Gastrocnemius medialis (tissue), 4 donors: ENCODE results near the gene PDE4B. TPM values are rescaled to one million over a fixed set of nuclear protein-coding genes. Genes with fewer than 3 reads are reported as not detected.
"Not testable (repeated sequence)": the region's sequence is repeated elsewhere in the genome, so short reads cannot be mapped to it uniquely, and the experiment has no call there.

Experiments
- ATAC-seq, 2 donors: fragments of 150-250 bp; one replicate each; pipeline ENCODE4 v1.9.1; 2016
- DNase-seq, 2 donors: peaks; one replicate each; pipeline ENCODE4 v3.0.0-alpha.2; 2019
- H3K27ac ChIP-seq, 4 donors: fragments of 200-600 bp; sonication (generic); 1 replicate in 1 of 4; 2 replicates in 3 of 4; pipeline ENCODE4 v1.5.1; 2016 to 2018; ENCODE audit warnings: mild to moderate bottlenecking in 2 of 4, moderate library complexity in 1 of 4
- H3K27me3 ChIP-seq, 3 donors: fragments of 200-600 bp; sonication (generic) in 2 of 3; 1 replicate in 1 of 3; 2 replicates in 2 of 3; pipeline versions ENCODE4 v1.5.1 to v1.6.0; 2016 to 2019; ENCODE audit warnings: mild to moderate bottlenecking in 1 of 3, moderate library complexity in 1 of 3
- H3K36me3 ChIP-seq, 2 donors: fragments of 200-600 bp; sonication (generic) in 1 of 2; one replicate each; pipeline ENCODE4 v1.5.1; 2017 to 2018
- H3K4me1 ChIP-seq, 2 donors: fragments of 200-600 bp; sonication (generic) in 1 of 2; one replicate each; pipeline ENCODE4 v1.5.1; 2016 to 2017; ENCODE audit warnings: mild to moderate bottlenecking in 2 of 2
- H3K4me3 ChIP-seq, 4 donors: fragments of 200-600 bp; sonication (generic) in 3 of 4; 1 replicate in 1 of 4; 2 replicates in 3 of 4; pipeline ENCODE4 v1.5.1; 2016 to 2019; ENCODE audit warnings: mild to moderate bottlenecking in 2 of 4
- H3K9me3 ChIP-seq, 3 donors: fragments of 200-600 bp; sonication (generic) in 2 of 3; 1 replicate in 1 of 3; 2 replicates in 2 of 3; pipeline ENCODE4 v1.5.1; 2016 to 2019
- CTCF ChIP-seq, 5 experiments: fragments of 450-650 bp in 3 of 5; fragments of 200-600 bp in 2 of 5; sonication (generic) in 2 of 5; IDR thresholded peaks in 4 of 5; conservative IDR thresholded peaks in 1 of 5; 1 replicate in 4 of 5; 2 replicates in 1 of 5; pipeline ENCODE4 v1.5.1; 2016 to 2019; ENCODE audit warnings: antibody characterized with exemption in 5 of 5, mild to moderate bottlenecking in 3 of 5, moderate library complexity in 3 of 5
- POLR2A ChIP-seq, 2 donors: fragments of 450-650 bp; IDR thresholded peaks; one replicate each; pipeline ENCODE4 v1.6.1; 2017; ENCODE audit warnings: antibody characterized with exemption in 2 of 2, mild to moderate bottlenecking in 2 of 2, moderate library complexity in 2 of 2
- in situ Hi-C, 4 donors: fragments of 200-750 bp; cut with MboI; loops; one replicate each; pipeline versions ENCODE4 v1.15.0 to v1.8.0; 2017; ENCODE audit warnings: low sequenced_read_pairs in 4 of 4
- intact Hi-C: fragments of 100-400 bp; cut with DNase I; formaldehyde crosslinking; loops from one replicate; pipeline ENCODE4 v1.15.1; 2023; ENCODE audit warnings: low total_unique reads
- total RNA-seq, 4 donors: library from RNA; depleted of rRNA; stranded (reverse); fragments of >200 nt; gene quantifications; one replicate each; pipeline versions ENCODE4 v1.1.0 to v1.2.3, GENCODE V29; 2016

Gene PDE4B
- total RNA-seq, 4 donors from 2014 or later = 4.5 to 8.5 (median 7.9) TPM

- TF ChIP-seq CTCF (IDR thresholded peaks at IDR 0.05 in 4 of 5, conservative IDR thresholded peaks at IDR 0.05 in 1 of 5) = no peak
- TF ChIP-seq POLR2A (IDR thresholded peaks at IDR 0.05) = no peak
- H3K4me1 ChIP-seq = no peaks in the 10 kb centered on the region
- H3K27me3 ChIP-seq = no peaks in the 10 kb centered on the region
- no peak for DNase-seq
- no peak overlapping the region for H3K4me3 ChIP-seq
- in situ Hi-C loops (no loop called here), intact Hi-C loops (no loop called here)
- peaks cover 0 to 13% (median 0%) of the 10 kb centered on the region in 3 donors for H3K9me3 ChIP-seq
- H3K27ac ChIP-seq = no peak overlapping the region
- ATAC-seq = no peak
- no peaks in the 10 kb centered on the region for H3K36me3 ChIP-seq
These were observed 621.1 kb downstream of the PDE4B start for GRCh38 chr1:66413838-66414175.

GRCh38 chr1:66415281-66415680 lies 622.6 kb downstream of the PDE4B start:
- no peak for TF ChIP-seq CTCF (IDR thresholded peaks at IDR 0.05 in 4 of 5, conservative IDR thresholded peaks at IDR 0.05 in 1 of 5)
- TF ChIP-seq POLR2A (IDR thresholded peaks at IDR 0.05) = no peak
- DNase-seq (no peak), ATAC-seq (no peak)
- H3K4me1 ChIP-seq = no peaks in the 10 kb centered on the region
- intact Hi-C loops = no loop called here
- no peaks in the 10 kb centered on the region for H3K36me3 ChIP-seq
- no peak overlapping the region for H3K4me3 ChIP-seq
- no peaks in the 10 kb centered on the region for H3K27me3 ChIP-seq
- peaks cover 0 to 13% (median 0%) of the 10 kb centered on the region in 3 donors for H3K9me3 ChIP-seq
- no peak overlapping the region for H3K27ac ChIP-seq
- in situ Hi-C loops = no loop called here

GRCh38 chr1:66415866-66416265 lies 623.2 kb downstream of the PDE4B start:
- Histone ChIP-seq H3K4me3 (no peak overlapping the region), H3K27me3 (no peaks in the 10 kb centered on the region), H3K36me3 (no peaks in the 10 kb centered on the region), H3K27ac (no peak overlapping the region), H3K9me3 (peaks cover 0 to 13% (median 0%) of the 10 kb centered on the region in 3 donors), H3K4me1 (no peaks in the 10 kb centered on the region)
- no peak for DNase-seq
- no peak for ATAC-seq
- in situ Hi-C loops (no loop called here), intact Hi-C loops (no loop called here)
- TF ChIP-seq CTCF (IDR thresholded peaks at IDR 0.05 in 4 of 5, conservative IDR thresholded peaks at IDR 0.05 in 1 of 5) (no peak), POLR2A (IDR thresholded peaks at IDR 0.05) (no peak)

GRCh38 chr1:66416295-66416694 lies 623.6 kb downstream of the PDE4B start:
- Histone ChIP-seq H3K4me1 (no peaks in the 10 kb centered on the region), H3K27ac (no peak overlapping the region), H3K9me3 (peaks cover 0 to 13% (median 0%) of the 10 kb centered on the region in 3 donors), H3K4me3 (no peak overlapping the region), H3K36me3 (no peaks in the 10 kb centered on the region), H3K27me3 (no peaks in the 10 kb centered on the region)
- intact Hi-C loops = no loop called here
- TF ChIP-seq CTCF (IDR thresholded peaks at IDR 0.05 in 4 of 5, conservative IDR thresholded peaks at IDR 0.05 in 1 of 5) = no peak
- TF ChIP-seq POLR2A (IDR thresholded peaks at IDR 0.05) = no peak
- in situ Hi-C loops = no loop called here
- DNase-seq = no peak
- no peak for ATAC-seq

- no peaks in the 10 kb centered on the region for H3K27me3 ChIP-seq
- H3K36me3 ChIP-seq = no peaks in the 10 kb centered on the region
- DNase-seq = no peak
- H3K9me3 ChIP-seq = peaks cover 0 to 13% (median 0%) of the 10 kb centered on the region in 3 donors
- ATAC-seq = no peak
- H3K4me3 ChIP-seq = no peak overlapping the region
- in situ Hi-C loops = no loop called here
- H3K4me1 ChIP-seq = no peaks in the 10 kb centered on the region
- H3K27ac ChIP-seq = no peak overlapping the region
- TF ChIP-seq POLR2A (IDR thresholded peaks at IDR 0.05) = no peak
- no peak for TF ChIP-seq CTCF (IDR thresholded peaks at IDR 0.05 in 4 of 5, conservative IDR thresholded peaks at IDR 0.05 in 1 of 5)
- intact Hi-C loops = no loop called here
These were observed 625.3 kb downstream of the PDE4B start for GRCh38 chr1:66418021-66418420.

- intact Hi-C loops, H3K27ac ChIP-seq, H3K36me3 ChIP-seq, H3K27me3 ChIP-seq, H3K4me3 ChIP-seq, in situ Hi-C loops, H3K4me1 ChIP-seq, ATAC-seq, DNase-seq: not testable (repeated sequence)
- H3K9me3 ChIP-seq = peaks cover 0 to 13% (median 0%) of the 10 kb centered on the region in 3 donors
These were observed 627.5 kb downstream of the PDE4B start for GRCh38 chr1:66420171-66420570.

GRCh38 chr1:66420906-66421305 lies 628.2 kb downstream of the PDE4B start:
- H3K27ac ChIP-seq, H3K27me3 ChIP-seq, in situ Hi-C loops, intact Hi-C loops, DNase-seq, ATAC-seq, H3K4me1 ChIP-seq, H3K4me3 ChIP-seq, H3K36me3 ChIP-seq: not testable (repeated sequence)
- H3K9me3 ChIP-seq = peaks cover 0 to 13% (median 0%) of the 10 kb centered on the region in 3 donors
